Body of pancreas (tissue), 4 donors: Measurements from ENCODE around the gene NKAIN2. TPM values are rescaled to one million over a fixed set of nuclear protein-coding genes. Genes with fewer than 3 reads are reported as not detected.
"Not testable (repeated sequence)": the region's sequence is repeated elsewhere in the genome, so short reads cannot be mapped to it uniquely, and the experiment has no call there.

Experiments used
- ATAC-seq: fragments of 150-250 bp; one replicate; pipeline ENCODE4 v1.9.1; 2016
- DNase-seq, 4 donors: peaks; one replicate each; pipeline ENCODE4 v3.0.0-alpha.2; 2019
- H3K27ac ChIP-seq, 4 donors: fragments of 200-600 bp; sonication (generic); 1 replicate in 3 of 4; 2 replicates in 1 of 4; pipeline versions ENCODE4 v1.5.1 to v1.6.1; 2016 to 2019; ENCODE audit warnings: mild to moderate bottlenecking in 1 of 4, mixed read lengths in 1 of 4, moderate library complexity in 1 of 4
- H3K27me3 ChIP-seq, 2 donors: fragments of 200-600 bp; sonication (generic); one replicate each; pipeline ENCODE4 v1.6.0; 2016; ENCODE audit warnings: mild to moderate bottlenecking in 1 of 2
- H3K36me3 ChIP-seq, 2 donors: fragments of 200-600 bp; sonication (generic); replicated peaks in 1 of 2; 2 replicates each; pipeline ENCODE4 v1.5.1; 2016; ENCODE audit warnings: low read depth in 2 of 2; ENCODE audit not compliant: insufficient read depth in 1 of 2
- H3K4me1 ChIP-seq: fragments of 200-600 bp; sonication (generic); one replicate; pipeline ENCODE4 v1.6.0; 2016
- H3K4me3 ChIP-seq, 2 donors: fragments of 200-600 bp; sonication (generic); 1 replicate in 1 of 2; 2 replicates in 1 of 2; pipeline ENCODE4 v1.5.1; 2016 to 2019
- H3K9me3 ChIP-seq, 3 donors: fragments of 200-600 bp; sonication (generic); 1 replicate in 2 of 3; 2 replicates in 1 of 3; pipeline ENCODE4 v1.5.1; 2016
- POLR2A ChIP-seq, 3 donors: fragments of 450-650 bp; IDR thresholded peaks; one replicate each; pipeline ENCODE4 v1.6.1; 2016; ENCODE audit warnings: antibody characterized with exemption in 3 of 3, mild to moderate bottlenecking in 2 of 3
- WGBS, 2 donors: methylation state at CpG; one replicate each; pipeline ENCODE4 v1.1.5; 2017; 5-methylcytosine and 5-hydroxymethylcytosine counted together
- intact Hi-C: fragments of 100-400 bp; cut with DNase I; formaldehyde crosslinking; loops from one replicate; pipeline ENCODE4 v1.15.1; 2023
- total RNA-seq, 2 donors: library from RNA; depleted of rRNA; stranded (reverse); fragments of >200 nt; gene quantifications; one replicate each; pipeline ENCODE4 v1.1.0, GENCODE V29; 2016
- TF ChIP-seq, protein P1 (sequence below), 7 experiments: fragments of 450-650 bp in 4 of 7; fragments of 200-600 bp in 3 of 7; sonication (generic) in 3 of 7; IDR thresholded peaks; one replicate each; pipeline ENCODE4 v1.5.1; 2016 to 2019; ENCODE audit warnings: antibody characterized with exemption in 7 of 7

NKAIN2 gene
- total RNA-seq, 2 donors from 2014 or later: not detected

DNA sequence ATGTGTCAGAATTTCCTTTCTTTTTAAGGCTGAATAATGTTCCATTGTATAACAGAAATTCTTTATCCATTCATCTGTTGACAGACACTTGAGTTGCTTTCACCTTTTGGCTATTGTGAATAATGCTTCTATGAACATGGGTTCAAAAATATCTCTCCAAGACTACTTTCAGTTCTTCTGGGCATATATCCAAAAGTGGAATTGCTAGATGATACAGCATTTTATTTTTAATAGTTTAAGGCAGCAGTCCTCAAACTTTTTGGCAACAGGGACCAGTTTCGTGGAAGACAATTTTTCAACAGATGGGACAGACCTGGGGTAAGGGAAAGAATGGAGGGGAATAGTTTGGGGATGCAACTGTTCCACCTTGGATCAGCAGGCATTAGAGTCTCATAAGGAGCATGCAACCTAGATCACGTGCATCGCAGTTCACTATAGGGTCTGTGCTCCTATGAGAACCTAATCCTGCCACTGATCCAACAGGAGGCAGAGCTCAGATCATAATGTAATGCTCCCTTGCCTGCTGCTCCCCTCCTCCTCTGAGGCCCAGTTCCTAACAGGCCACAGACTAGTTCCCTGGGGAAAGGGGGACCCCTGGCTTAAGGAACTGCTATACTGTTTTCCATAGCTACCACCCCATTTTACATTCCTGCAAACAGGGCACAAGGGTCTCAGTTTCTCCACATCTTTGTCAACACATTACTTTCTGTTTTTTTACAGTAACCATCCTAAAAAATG is 918.6 kb downstream of the NKAIN2 start:
- WGBS, 2 donors: 67 to 69% methylated on average over 3 of the region's 3 CpGs

GRCh38 chr6:124723671-124724070 is 920.0 kb downstream of the NKAIN2 start:
- Histone ChIP-seq H3K4me3 (no peak overlapping the region), H3K4me1 (no peaks in the 10 kb centered on the region), H3K27me3 (no peaks in the 10 kb centered on the region), H3K27ac (no peak overlapping the region), H3K36me3 (no peaks in the 10 kb centered on the region), H3K9me3 (no peaks in the 10 kb centered on the region)
- ATAC-seq (no peak), DNase-seq (no peak)
- no peak for TF ChIP-seq POLR2A (IDR thresholded peaks at IDR 0.05)
- intact Hi-C loops: no loop called here

More for the DNA sequence above, 918.6 kb downstream of the NKAIN2 start:
- DNase-seq (no peak), ATAC-seq (no peak)
- no peak for TF ChIP-seq POLR2A (IDR thresholded peaks at IDR 0.05)
- TF ChIP-seq, protein P1, sequence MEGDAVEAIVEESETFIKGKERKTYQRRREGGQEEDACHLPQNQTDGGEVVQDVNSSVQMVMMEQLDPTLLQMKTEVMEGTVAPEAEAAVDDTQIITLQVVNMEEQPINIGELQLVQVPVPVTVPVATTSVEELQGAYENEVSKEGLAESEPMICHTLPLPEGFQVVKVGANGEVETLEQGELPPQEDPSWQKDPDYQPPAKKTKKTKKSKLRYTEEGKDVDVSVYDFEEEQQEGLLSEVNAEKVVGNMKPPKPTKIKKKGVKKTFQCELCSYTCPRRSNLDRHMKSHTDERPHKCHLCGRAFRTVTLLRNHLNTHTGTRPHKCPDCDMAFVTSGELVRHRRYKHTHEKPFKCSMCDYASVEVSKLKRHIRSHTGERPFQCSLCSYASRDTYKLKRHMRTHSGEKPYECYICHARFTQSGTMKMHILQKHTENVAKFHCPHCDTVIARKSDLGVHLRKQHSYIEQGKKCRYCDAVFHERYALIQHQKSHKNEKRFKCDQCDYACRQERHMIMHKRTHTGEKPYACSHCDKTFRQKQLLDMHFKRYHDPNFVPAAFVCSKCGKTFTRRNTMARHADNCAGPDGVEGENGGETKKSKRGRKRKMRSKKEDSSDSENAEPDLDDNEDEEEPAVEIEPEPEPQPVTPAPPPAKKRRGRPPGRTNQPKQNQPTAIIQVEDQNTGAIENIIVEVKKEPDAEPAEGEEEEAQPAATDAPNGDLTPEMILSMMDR (IDR thresholded peaks at IDR 0.05): no peak
- Histone ChIP-seq H3K9me3 (no peaks in the 10 kb centered on the region), H3K27me3 (no peaks in the 10 kb centered on the region), H3K4me3 (no peak overlapping the region), H3K4me1 (no peaks in the 10 kb centered on the region), H3K27ac (no peak overlapping the region), H3K36me3 (no peaks in the 10 kb centered on the region)
- intact Hi-C loops: no loop called here

DNA sequence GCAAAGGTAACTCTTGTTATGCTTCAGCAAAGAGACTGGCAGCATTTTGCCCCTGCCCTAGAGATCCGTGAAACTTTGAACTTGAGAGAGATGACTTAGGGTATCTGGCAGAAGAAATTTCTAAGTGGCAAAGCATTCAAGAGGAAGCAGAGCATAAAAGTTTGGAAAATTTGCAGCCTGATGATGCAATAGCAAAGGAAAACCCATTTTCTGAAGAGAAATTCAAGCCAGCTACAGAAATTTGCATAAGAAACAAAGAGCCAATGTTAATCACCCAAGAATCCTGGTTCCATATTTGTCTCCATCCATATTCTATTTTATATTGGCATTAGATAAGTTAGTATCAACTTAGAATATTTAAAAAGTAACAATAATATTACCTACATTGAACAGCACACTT is 934.1 kb downstream of the NKAIN2 start:
- not testable (repeated sequence) for DNase-seq

DNA sequence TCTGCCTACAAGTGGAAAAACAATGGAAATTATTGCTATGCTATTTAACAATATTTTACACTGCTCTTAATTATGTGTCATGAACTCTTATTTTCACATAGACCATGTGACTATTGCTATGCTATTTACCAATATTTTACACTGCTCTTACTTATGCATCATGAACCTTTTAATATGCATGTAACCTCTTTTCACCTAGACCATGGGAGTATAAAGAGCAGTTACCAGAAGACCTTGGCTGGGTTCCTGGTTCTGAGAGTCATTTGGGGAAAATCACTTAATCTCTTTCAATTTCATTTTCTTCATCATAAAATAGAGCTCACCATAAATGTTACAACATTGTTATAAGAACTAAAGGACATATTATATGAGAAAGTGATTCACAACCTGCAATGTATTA is 934.8 kb downstream of the NKAIN2 start:
- Histone ChIP-seq H3K9me3 (no peaks in the 10 kb centered on the region), H3K27me3 (no peaks in the 10 kb centered on the region), H3K36me3 (no peaks in the 10 kb centered on the region), H3K4me1 (no peaks in the 10 kb centered on the region), H3K27ac (no peak overlapping the region), H3K4me3 (no peak overlapping the region)
- no peak for TF ChIP-seq POLR2A (IDR thresholded peaks at IDR 0.05)
- TF ChIP-seq, protein P1 (IDR thresholded peaks at IDR 0.05): no peak
- intact Hi-C loops: no loop called here
- DNase-seq (no peak), ATAC-seq (no peak)

More for the DNA sequence above, 934.1 kb downstream of the NKAIN2 start:
- intact Hi-C loops, H3K9me3 ChIP-seq, H3K4me3 ChIP-seq, H3K36me3 ChIP-seq, H3K27me3 ChIP-seq, H3K4me1 ChIP-seq, H3K27ac ChIP-seq, ATAC-seq: not testable (repeated sequence)
- WGBS, 2 donors: 79 to 90% methylated on average over 1 of the region's 1 CpG

DNA sequence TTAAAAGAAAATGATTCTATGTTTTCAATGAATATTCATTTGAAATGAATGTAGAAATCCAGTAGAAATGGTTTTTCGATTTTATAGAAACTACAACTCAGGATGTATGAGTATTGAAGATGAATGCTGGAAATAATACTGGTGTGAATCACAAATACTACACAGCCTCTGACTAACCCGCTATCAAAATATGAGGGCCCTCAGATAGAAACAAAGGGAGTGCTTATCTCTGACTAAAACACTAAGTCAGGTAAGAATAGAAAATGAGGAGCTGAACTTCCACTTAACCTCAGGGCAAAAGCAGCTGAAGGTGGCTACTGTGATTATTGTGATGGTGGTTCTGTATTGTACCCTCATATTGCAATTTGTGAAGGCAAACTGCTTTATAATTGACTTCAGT is 937.7 kb downstream of the NKAIN2 start:
- ATAC-seq (no peak), DNase-seq (no peak)
- TF ChIP-seq, protein P1 (IDR thresholded peaks at IDR 0.05): no peak
- TF ChIP-seq POLR2A (IDR thresholded peaks at IDR 0.05): no peak
- 73 to 77% methylated on average over 2 of the region's 2 CpGs for WGBS, 2 donors
- H3K27me3 ChIP-seq: no peaks in the 10 kb centered on the region
- no peaks in the 10 kb centered on the region for H3K36me3 ChIP-seq
- no peaks in the 10 kb centered on the region for H3K4me1 ChIP-seq
- H3K4me3 ChIP-seq: no peak overlapping the region
- intact Hi-C loops: no loop called here
- H3K27ac ChIP-seq: no peak overlapping the region
- H3K9me3 ChIP-seq: no peaks in the 10 kb centered on the region

DNA sequence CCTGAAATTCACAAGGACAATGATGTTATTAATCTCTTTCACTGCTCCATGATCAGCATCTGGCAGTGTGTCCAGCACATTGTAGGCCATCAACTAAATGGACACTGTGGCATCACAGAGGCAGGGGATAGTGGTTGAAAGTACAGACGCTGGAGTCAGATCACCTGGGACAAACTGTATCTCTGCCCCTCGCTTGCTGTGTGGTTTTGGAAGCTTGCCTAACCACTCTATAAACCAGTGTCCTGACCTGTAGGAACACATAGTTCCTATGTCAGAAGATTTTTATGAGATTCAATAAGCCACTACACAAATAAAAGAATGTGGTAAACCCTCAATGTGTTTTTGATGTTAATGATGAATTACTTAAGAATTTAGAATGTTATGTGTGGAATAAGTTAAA is 939.3 kb downstream of the NKAIN2 start:
- ATAC-seq (no peak), DNase-seq (no peak)
- no peak overlapping the region for H3K4me3 ChIP-seq
- no peaks in the 10 kb centered on the region for H3K9me3 ChIP-seq
- H3K4me1 ChIP-seq: no peaks in the 10 kb centered on the region
- intact Hi-C loops: no loop called here
- TF ChIP-seq POLR2A (IDR thresholded peaks at IDR 0.05): no peak
- TF ChIP-seq, protein P1 (IDR thresholded peaks at IDR 0.05): no peak
- no peaks in the 10 kb centered on the region for H3K27me3 ChIP-seq
- WGBS, 2 donors: 72 to 79% methylated on average over 2 of the region's 2 CpGs
- no peak overlapping the region for H3K27ac ChIP-seq
- H3K36me3 ChIP-seq: no peaks in the 10 kb centered on the region
